ENCODE measurements around the gene BRF1.

Gene BRF1

GRCh38 chr14:105211086-105211757 is 89.6 kb downstream of the BRF1 start:
- no peak for DNase-seq (ENCODE audit: low read depth in 2 of 2)

DNA sequence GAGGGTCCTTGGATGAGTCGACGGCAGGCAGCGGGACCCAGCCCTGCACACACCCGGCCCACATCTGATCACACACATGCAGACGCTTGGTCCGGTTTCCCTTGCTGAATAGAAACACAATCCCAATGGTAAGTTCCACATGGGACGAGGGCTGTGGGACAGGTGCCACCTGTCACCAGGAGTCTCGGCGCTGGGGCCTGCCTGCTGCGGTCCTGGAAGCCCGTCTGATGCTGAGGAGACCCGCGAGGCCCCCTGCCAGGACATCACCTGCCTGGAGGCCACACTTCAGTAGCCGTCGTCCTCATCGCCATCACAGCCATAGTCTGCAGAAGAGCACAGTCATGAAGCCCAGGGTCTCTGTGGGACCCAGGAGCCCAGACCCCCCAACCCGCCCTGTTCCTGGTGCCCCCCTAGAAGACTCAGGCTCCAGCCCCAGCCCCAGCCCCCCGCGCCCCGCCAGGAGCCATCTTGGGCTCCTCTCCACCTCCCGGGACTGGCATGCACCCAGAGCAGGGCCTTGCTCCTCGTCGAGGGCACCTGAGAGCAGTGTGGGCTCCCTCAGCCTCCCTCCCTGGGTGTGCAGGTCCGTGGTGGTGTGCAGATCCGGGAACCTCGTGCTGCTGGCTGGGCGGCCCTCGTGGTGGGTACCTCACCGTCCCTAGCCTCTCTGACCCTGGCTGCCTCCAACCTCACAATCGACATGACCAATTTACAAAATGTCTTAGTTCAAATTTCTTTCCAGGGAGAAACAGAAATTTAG is 90.4 kb downstream of the BRF1 start:
- no peak for DNase-seq (ENCODE audit: low read depth in 2 of 2)

DNA sequence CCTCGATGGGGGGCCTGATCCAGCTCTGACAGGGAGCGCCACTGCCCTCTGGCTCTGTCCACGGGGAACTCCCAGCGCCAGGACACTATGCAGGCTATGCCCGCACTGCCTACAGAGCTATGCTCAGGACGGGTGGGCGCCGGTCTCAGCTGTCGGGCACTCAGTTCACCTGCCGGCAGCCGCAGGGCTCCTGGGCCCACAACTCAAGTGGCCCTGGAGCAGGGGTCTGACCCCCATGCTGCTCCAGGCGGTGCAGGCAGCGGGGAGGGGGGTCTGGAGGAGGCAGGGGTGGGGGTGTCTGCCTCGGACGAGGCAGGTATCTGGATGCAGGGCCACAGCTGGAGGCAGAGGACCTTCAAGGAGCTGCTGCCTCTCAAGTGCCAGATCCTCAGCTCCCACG is 91.2 kb downstream of the BRF1 start:
- no peak for DNase-seq (ENCODE audit: low read depth in 2 of 2)

DNA sequence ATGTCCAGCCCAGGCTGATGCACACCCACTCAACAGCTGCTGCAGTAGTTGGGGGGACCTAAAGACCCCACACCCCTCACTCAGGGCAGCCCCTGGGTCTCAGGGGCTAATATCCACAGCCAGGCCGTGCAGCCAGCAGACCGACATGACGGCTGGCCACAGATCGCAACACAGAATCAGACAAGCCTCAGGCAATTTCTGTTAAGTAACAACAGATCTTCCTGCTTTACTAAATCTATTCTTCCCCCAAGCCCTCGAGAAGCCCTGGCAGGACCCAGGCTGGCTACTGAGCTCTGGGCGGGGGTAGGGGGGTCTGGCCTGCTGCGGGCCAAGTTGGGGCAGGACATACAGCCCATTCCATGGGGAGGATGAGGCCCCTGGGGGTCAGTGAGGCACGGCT is 91.7 kb downstream of the BRF1 start:
- DNase-seq (ENCODE audit: low read depth in 2 of 2) = no peak

DNA sequence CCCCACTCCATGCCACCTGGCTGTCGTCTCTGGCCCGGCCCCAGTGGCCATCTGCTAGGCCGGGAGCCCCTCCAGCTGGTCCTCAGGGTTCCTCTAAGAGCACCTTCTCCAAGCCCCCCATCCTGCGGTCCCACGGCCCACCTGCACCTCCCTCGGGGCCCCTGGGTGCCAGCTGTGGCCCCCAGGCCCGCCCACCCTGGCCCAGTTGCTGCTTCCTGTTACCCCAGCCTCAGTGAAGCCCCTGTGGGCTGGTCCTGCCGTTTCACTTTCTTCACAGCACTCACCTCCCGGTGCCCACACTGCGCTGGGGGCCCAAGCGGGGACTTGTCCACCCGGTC is 92.1 kb downstream of the BRF1 start:
- DNase-seq (ENCODE audit: low read depth in 2 of 2) = no peak

DNA sequence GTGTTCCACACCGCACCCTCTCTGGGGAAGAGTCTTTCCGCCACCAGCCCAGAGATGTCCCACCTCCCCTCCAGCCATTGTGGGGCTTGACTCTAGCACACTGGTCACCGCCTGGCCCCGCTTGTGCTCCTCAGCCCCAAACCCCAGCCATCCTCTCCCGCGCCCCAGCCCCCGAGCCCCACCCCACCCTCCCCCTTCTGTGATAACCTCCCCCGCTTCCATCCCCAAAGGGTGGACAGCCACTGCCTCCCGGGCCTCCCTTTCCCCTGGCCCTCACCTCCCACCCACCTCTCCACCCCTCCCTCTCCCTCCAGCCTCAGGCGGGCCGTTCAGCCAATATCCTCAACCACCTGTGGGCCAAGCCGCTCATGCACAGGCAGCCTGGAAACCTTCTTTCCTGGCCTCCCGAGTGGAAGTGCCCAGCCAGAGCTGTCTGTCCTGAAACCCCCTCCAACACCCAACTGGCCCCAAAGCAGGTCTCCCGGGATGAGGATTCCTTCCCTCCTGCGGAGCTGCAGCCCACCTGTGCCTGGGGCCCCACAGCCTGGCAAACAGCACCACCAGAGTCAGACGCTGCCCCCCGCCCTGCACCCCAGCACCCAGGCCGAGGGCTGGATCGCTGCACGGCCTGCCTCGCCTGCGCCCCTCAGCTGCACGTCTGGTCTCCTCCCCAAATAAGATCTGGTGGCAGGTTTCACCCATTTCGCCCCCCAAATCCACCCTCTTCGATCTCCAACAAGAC is 92.6 kb downstream of the BRF1 start:
- no peak for DNase-seq (ENCODE audit: low read depth in 2 of 2)

- no peak for DNase-seq (ENCODE audit: low read depth in 2 of 2)
These were observed 93.3 kb downstream of the BRF1 start for GRCh38 chr14:105207460-105207901.

- no peak for DNase-seq (ENCODE audit: low read depth in 2 of 2)
These were observed 93.9 kb downstream of the BRF1 start for GRCh38 chr14:105206873-105207272.

DNA sequence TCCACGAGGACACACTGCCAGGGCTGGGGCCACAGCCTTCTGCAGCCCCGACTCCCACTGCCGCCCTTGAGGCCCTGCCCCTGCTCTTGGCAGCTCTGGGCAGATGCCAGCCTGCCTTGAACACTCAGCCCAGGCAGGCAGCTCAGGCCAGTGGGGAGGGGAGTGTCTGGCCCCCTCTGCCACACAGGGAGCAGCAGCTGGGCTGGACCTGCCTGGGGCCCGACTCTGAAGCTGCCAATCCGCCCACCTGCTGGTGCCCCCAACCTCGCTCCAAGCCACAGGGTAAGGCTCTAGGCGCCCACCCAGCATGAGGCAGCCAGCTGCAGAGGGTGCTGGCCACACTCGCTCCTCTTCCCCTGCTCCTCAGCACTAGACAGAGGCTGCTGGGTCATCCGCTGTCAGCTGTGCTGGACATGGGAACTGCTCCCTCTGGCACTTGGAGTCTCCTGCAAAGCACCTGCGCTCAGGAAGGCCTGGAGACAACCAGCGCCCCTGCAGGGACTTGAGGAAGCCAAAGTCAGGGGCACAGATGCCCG is 95.1 kb downstream of the BRF1 start:
- no peak for DNase-seq (ENCODE audit: low read depth in 2 of 2)

GRCh38 chr14:105204931-105205672 is 95.7 kb downstream of the BRF1 start:
- DNase-seq (ENCODE audit: low read depth in 2 of 2) = no peak

GRCh38 chr14:105204206-105204930 is 96.4 kb downstream of the BRF1 start:
- DNase-seq (ENCODE audit: low read depth in 2 of 2) = no peak

GRCh38 chr14:105203701-105204100 is 97.1 kb downstream of the BRF1 start:
- no peak for DNase-seq (ENCODE audit: low read depth in 2 of 2)

DNA sequence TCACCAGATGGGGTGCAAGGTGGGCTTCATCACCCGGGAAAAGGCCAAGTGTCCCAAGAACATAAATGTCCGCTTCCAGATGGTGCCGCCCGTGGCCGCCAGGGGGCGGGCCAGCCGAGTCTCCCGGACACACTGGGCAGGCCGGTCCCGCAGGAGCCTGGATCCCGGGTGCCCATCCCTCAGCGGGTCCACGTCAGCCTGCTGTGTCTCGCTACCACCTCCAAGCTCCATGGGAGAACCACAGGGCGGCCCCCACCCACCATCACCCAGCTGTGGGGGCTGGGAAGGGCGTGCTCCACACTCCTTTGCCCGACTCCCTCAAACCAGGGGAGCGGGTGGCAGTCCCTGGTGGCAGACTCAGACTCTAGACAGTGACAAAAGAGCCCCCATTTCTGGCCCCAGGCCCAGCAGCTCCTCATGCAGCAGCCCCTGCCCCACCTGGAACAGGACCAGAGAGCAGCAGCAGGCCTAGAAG is 97.7 kb downstream of the BRF1 start:
- peak; percentile 31 to 61 for DNase-seq (ENCODE audit: low read depth in 2 of 2)

GRCh38 chr14:105201925-105202513 is 98.8 kb downstream of the BRF1 start:
- peak in 1 of 2 experiments; percentile 31 for DNase-seq (ENCODE audit: low read depth in 2 of 2)

- no peak for DNase-seq (ENCODE audit: low read depth in 2 of 2)
These were observed 99.5 kb downstream of the BRF1 start for GRCh38 chr14:105201156-105201924.

- DNase-seq (ENCODE audit: low read depth in 2 of 2) = no peak
These were observed 100.2 kb downstream of the BRF1 start for GRCh38 chr14:105200641-105201040.

- DNase-seq (ENCODE audit: low read depth in 2 of 2) = no peak
These were observed 100.7 kb downstream of the BRF1 start for GRCh38 chr14:105200074-105200473.

GRCh38 chr14:105199093-105199492 is 101.7 kb downstream of the BRF1 start:
- DNase-seq (ENCODE audit: low read depth in 2 of 2) = no peak

DNA sequence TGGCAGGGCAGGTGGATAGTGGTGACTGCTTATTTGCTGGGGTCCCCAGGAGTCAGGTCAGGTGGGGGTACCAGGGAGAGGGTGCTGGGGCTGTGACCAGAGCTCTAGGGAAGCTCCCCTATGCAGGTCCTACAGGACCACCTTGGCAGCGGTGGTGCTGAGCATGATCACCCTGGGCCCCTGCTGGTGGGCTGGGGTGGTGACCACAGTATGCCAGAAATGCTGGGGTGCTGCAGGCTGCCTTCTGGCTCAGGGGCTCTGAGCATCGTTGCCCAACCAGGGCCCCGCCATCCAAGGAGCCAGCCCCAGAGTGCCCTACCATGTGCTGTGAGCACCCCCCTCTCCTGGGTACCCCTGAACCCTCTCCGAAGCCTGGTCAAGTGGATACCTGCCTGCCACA is 102.2 kb downstream of the BRF1 start:
- DNase-seq (ENCODE audit: low read depth in 2 of 2) = no peak

GRCh38 chr14:105197211-105197641 is 103.6 kb downstream of the BRF1 start:
- DNase-seq (ENCODE audit: low read depth in 2 of 2) = no peak

All from stimulated activated CD4-positive, alpha-beta T cell treated with anti-CD3 and anti-CD28 coated beads, Interleukin-12 subunit alpha, Interleukin-12 subunit beta, amount 100 ng/mL, for 24 hours (primary cell).